OCI-LY7 (cell line): ENCODE measurements around the gene IL1RAPL2.

Source experiments
- CTCF ChIP-seq: fragments of 200-600 bp; sonication (generic); conservative IDR thresholded peaks from 2 replicates; pipeline ENCODE4 v1.5.1; 2014; ENCODE audit warnings: mild to moderate bottlenecking, antibody characterized with exemption, low read length, moderate library complexity, mixed read lengths
- EZH2phosphoT487 ChIP-seq: fragments of 200-600 bp; sonication (generic); IDR thresholded peaks from 2 replicates; pipeline ENCODE4 v1.6.1; 2018; ENCODE audit warnings: low read depth, borderline replicate concordance, mild to moderate bottlenecking, mixed run types, antibody characterized with exemption, low read length, moderate library complexity, mixed read lengths

DNA sequence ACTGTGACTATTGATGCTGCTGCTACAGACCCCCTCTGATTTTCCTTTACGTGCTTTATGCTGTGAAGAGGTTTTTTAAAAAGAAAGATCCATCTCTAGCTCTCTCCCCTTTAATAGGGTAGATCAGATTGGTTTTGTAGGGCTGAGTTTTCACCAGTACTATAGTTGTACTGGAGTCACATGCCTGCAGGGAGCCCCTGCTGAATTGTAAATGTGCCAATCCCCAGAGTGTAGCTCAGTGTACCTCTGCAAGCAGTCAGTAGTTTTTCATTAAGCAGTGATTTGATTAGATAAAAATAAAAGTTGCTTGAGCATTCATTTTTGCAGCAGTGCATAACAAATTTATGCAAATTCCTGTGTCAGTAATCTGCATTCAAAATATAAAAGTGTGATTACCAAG is 179.2 kb downstream of the IL1RAPL2 start:
- TF ChIP-seq CTCF (no peak), EZH2phosphoT487 (no peak)
